ENCODE results near the gene DNM1L.

- TF ChIP-seq FOXS1 (CRISPR knock-in tag; IDR thresholded peaks at IDR 0.05): no peak
- TF ChIP-seq JUN (IDR thresholded peaks at IDR 0.05): no peak
- no peak for TF ChIP-seq CBX8 (IDR thresholded peaks at IDR 0.05)
- no peak for TF ChIP-seq BHLHE40 (IDR thresholded peaks at IDR 0.05; ENCODE audit: low read depth, low read length)
- TF ChIP-seq CTCF (IDR thresholded peaks at IDR 0.05): no peak
- no peak for TF ChIP-seq CBX2 (IDR thresholded peaks at IDR 0.05; ENCODE audit: borderline replicate concordance, low read depth)
Observed at GRCh38 chr12:32776258-32776657, 97.2 kb downstream of the DNM1L start.

Measured in A549 (cell line).